Upper lobe of left lung (tissue), 4 donors: ENCODE data around the gene CSF3R.

Experiments
- CTCF ChIP-seq, 6 experiments: fragments of 450-650 bp in 4 of 6; fragments of 200-600 bp in 2 of 6; sonication (generic) in 2 of 6; IDR thresholded peaks; one replicate each; pipeline ENCODE4 v1.5.1; 2016 to 2019; ENCODE audit warnings: antibody characterized with exemption in 6 of 6
- EP300 ChIP-seq, 4 donors: sonication (generic); formaldehyde crosslinking; IDR thresholded peaks; one replicate each; pipeline ENCODE4 v1.5.1; 2017; ENCODE audit warnings: antibody characterized with exemption in 4 of 4, control low read depth in 2 of 4
- POLR2AphosphoS5 ChIP-seq, 2 donors: sonication (generic); formaldehyde crosslinking; IDR thresholded peaks; one replicate each; pipeline ENCODE4 v1.5.1; 2017; ENCODE audit warnings: antibody characterized with exemption in 2 of 2

DNA sequence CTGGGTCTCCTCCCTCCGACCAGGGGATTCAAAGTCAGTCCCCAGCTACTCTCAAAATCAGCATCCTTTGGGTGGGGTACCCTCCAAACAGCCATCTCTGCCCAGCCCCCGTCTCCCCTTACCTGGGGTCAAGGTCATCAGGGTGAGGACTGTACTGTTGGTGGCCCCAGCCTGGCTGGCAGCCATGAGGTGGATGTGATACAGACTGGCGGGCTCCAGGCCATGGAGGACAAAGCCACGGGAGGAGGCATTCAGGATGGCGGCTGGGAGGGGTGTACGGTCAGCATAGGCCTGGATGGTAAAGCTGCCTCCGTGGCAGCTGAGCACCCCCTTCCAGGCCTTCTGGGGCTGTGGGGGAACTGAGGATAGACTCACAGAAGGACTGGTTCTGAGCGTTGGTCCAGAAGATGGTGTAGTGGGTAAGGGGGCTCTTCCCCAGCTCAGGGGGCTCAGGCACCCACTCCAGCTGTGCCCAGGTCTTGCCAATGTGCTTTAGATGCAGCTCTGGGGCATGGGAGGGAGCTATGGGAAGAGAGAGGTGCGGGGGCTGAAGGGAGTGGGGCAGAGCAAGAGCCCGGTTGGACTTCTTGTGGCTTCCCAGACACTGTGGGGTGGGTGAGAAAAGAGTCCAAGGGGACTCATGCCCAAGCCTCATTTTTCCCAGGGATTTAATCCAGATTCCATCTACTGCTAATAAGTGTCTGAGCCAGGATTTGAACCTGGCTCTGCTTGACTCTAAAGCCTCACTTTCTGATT, 14.8 kb downstream of the CSF3R start:
- TF ChIP-seq POLR2AphosphoS5 (IDR thresholded peaks at IDR 0.05): no peak
- TF ChIP-seq CTCF (IDR thresholded peaks at IDR 0.05): no peak
- TF ChIP-seq EP300 (IDR thresholded peaks at IDR 0.05): no peak
